A549 (cell line): Measurements from ENCODE around the gene KLHL3. TPM values are rescaled to one million over a fixed set of nuclear protein-coding genes. Genes with fewer than 3 reads are reported as not detected.

Experiments used
- ATAC-seq, 2 experiments: fragments of 200-7000 bp in 1 of 2; fragments of >200 bp in 1 of 2; cut with Nextera tagmentation in 1 of 2; cut with Tn5 transposase in 1 of 2; 3 replicates each; pipeline versions ENCODE4 v1.8.0 to v1.9.1; 2018 to 2020; ENCODE audit warnings: mild to moderate bottlenecking in 1 of 2, moderate library complexity in 1 of 2
- CTCF ChIA-PET: fragments of 300-600 bp; sonication (Branson Sonifier 250); formaldehyde crosslinking; extraction: SDS; loops from one replicate; lab custom pipeline; 2021; ENCODE audit warnings: antibody characterized with exemption, inconsistent platforms; lab: Yijun Ruan, JAX
- POLR2A ChIA-PET: fragments of 350-600 bp; formaldehyde crosslinking; extraction: SDS; loops from one replicate; lab custom pipeline; 2021; ENCODE audit warnings: antibody characterized with exemption, inconsistent platforms; lab: Yijun Ruan, JAX
- DNase-seq, 2 experiments: peaks; one replicate each; pipeline versions ENCODE4 v3.0.0 to v3.0.0-alpha.2; 2011 to 2016; ENCODE audit warnings: low read depth in 1 of 2, low spot score in 1 of 2
- FAIRE-seq: peaks from 2 replicates; lab custom pipeline; 2011; peaks lifted over from hg19 to GRCh38; lab: Jason Lieb, UNC
- H3K27ac ChIP-seq, 2 experiments: fragments of >200 bp; sonication (Bioruptor Twin); formaldehyde crosslinking; 3 replicates each; pipeline ENCODE4 v1.5.1; 2016 to 2017
- H3K4me1 ChIP-seq: fragments of >200 bp; sonication (Bioruptor Twin); formaldehyde crosslinking; 3 replicates; pipeline ENCODE4 v1.6.1; 2016
- H3K4me2 ChIP-seq: fragments of >200 bp; sonication (Bioruptor Twin); formaldehyde crosslinking; 3 replicates; pipeline ENCODE4 v1.6.1; 2016
- H3K4me3 ChIP-seq: fragments of >200 bp; sonication (Bioruptor Twin); formaldehyde crosslinking; 3 replicates; pipeline ENCODE4 v1.5.1; 2016
- H3K9me3 ChIP-seq: fragments of >200 bp; sonication (Bioruptor Twin); formaldehyde crosslinking; 3 replicates; pipeline ENCODE4 v1.6.1; 2016
- CBX2 ChIP-seq: fragments of 200-600 bp; sonication (generic); IDR thresholded peaks from 2 replicates; pipeline ENCODE4 v1.6.1; 2016; ENCODE audit warnings: low read depth, mild to moderate bottlenecking, borderline replicate concordance
- CBX8 ChIP-seq: fragments of 200-600 bp; sonication (generic); IDR thresholded peaks from 2 replicates; pipeline ENCODE4 v1.6.1; 2016
- CHD2 ChIP-seq: fragments of 150-350 bp; IDR thresholded peaks from 2 replicates; pipeline ENCODE4 v1.6.1; 2014; ENCODE audit warnings: low read length; ENCODE audit not compliant: partially characterized antibody
- CHD4 ChIP-seq: fragments of 200-600 bp; sonication (generic); IDR thresholded peaks from 2 replicates; pipeline ENCODE4 v1.6.1; 2016; ENCODE audit warnings: antibody characterized with exemption, mild to moderate bottlenecking, borderline replicate concordance
- EHMT2 ChIP-seq: fragments of 200-600 bp; sonication (generic); IDR thresholded peaks from 2 replicates; pipeline ENCODE4 v1.6.1; 2016; ENCODE audit warnings: antibody characterized with exemption, low read depth, mild to moderate bottlenecking, moderate library complexity
- ESRRA ChIP-seq: fragments of 150-350 bp; IDR thresholded peaks from 2 replicates; pipeline ENCODE4 v1.6.1; 2014; ENCODE audit warnings: mild to moderate bottlenecking, low read length, borderline replicate concordance
- FOXS1 ChIP-seq: fragments of 250-450 bp; sonication (Bioruptor Pico); IDR thresholded peaks from 2 replicates; pipeline ENCODE4 v1.5.0; 2020; ENCODE audit warnings: mild to moderate bottlenecking, moderate library complexity
- GATA3 ChIP-seq: IDR thresholded peaks from 2 replicates; pipeline ENCODE4 v1.6.1; 2012; ENCODE audit warnings: borderline replicate concordance
- HDAC2 ChIP-seq: fragments of 200-600 bp; sonication (generic); IDR thresholded peaks from 2 replicates; pipeline ENCODE4 v1.6.1; 2016
- KDM5A ChIP-seq: fragments of 200-600 bp; sonication (generic); IDR thresholded peaks from 2 replicates; pipeline ENCODE4 v1.6.1; 2016; ENCODE audit warnings: antibody characterized with exemption, mild to moderate bottlenecking
- NR3C1 ChIP-seq: fragments of >200 bp; sonication (Bioruptor Twin); formaldehyde crosslinking; IDR thresholded peaks from 3 replicates; pipeline ENCODE4 v1.6.1; 2017
- POLR2A ChIP-seq: IDR thresholded peaks from 2 replicates; pipeline ENCODE4 v1.6.1; 2012; ENCODE audit warnings: mild to moderate bottlenecking, low read length
- RAD21 ChIP-seq, 2 experiments: fragments of >200 bp in 1 of 2; sonication (Bioruptor Twin) in 1 of 2; formaldehyde crosslinking in 1 of 2; IDR thresholded peaks in 1 of 2; conservative IDR thresholded peaks in 1 of 2; 2 replicates in 1 of 2; 3 replicates in 1 of 2; pipeline ENCODE4 v1.6.1; 2012 to 2018; ENCODE audit warnings: inconsistent platforms in 1 of 2
- RCOR1 ChIP-seq: fragments of 150-350 bp; IDR thresholded peaks from 2 replicates; pipeline ENCODE4 v1.6.1; 2014; ENCODE audit warnings: antibody characterized with exemption, low read length, low read depth
- RNF2 ChIP-seq: fragments of 200-600 bp; sonication (generic); IDR thresholded peaks from 2 replicates; pipeline ENCODE4 v1.6.1; 2016; ENCODE audit warnings: low read depth, mild to moderate bottlenecking, antibody characterized with exemption, moderate library complexity, borderline replicate concordance
- TFCP2L1 ChIP-seq: fragments of 250-450 bp; sonication (Bioruptor Pico); IDR thresholded peaks from 2 replicates; pipeline ENCODE4 v1.5.0; 2021; ENCODE audit warnings: mild to moderate bottlenecking
- ZFP36 ChIP-seq: fragments of 450-650 bp; IDR thresholded peaks from 2 replicates; pipeline ENCODE4 v1.6.1; 2014; ENCODE audit warnings: borderline replicate concordance; ENCODE audit not compliant: partially characterized antibody
- ZSCAN20 ChIP-seq: fragments of 250-450 bp; sonication (Bioruptor Pico); IDR thresholded peaks from 2 replicates; pipeline ENCODE4 v1.8.0; 2022; ENCODE audit warnings: mild to moderate bottlenecking, moderate library complexity
- WGBS: methylation state at CpG from one replicate; pipeline ENCODE4 v1.1.6; 2017; ENCODE audit errors: missing lambda C conversion rate; 5-methylcytosine and 5-hydroxymethylcytosine counted together
- polyA plus RNA-seq, 4 experiments: library from polyadenylated mRNA; depleted of rRNA in 3 of 4; stranded (reverse); fragments of >200 nt; fragmentation: RNase III in 1 of 4; extraction: RNeasy Plus Mini Kit Qiagen cat#74134 plus additional on column Dnase treatment in 1 of 4; gene quantifications; 2 replicates in 3 of 4; 3 replicates in 1 of 4; pipeline ENCODE4 v1.2.3, GENCODE V29; 2011 to 2017
- TF ChIP-seq, protein P1 (sequence below): fragments of 150-350 bp; IDR thresholded peaks from 2 replicates; pipeline ENCODE4 v1.6.1; 2014; ENCODE audit warnings: low read depth, mild to moderate bottlenecking, low read length
- TF ChIP-seq, protein P2 (sequence below): fragments of >200 bp; sonication (Bioruptor Twin); formaldehyde crosslinking; IDR thresholded peaks from 2 replicates; pipeline ENCODE4 v1.6.1; 2016
- TF ChIP-seq, protein P3 (sequence below): fragments of 250-450 bp; sonication (Bioruptor Pico); IDR thresholded peaks from 2 replicates; pipeline ENCODE4 v1.5.0; 2021; ENCODE audit warnings: mild to moderate bottlenecking, moderate library complexity, borderline replicate concordance
- TF ChIP-seq, protein P4 (sequence below): fragments of 250-450 bp; sonication (Bioruptor Pico); IDR thresholded peaks from 2 replicates; pipeline ENCODE4 v1.5.0; 2020; ENCODE audit warnings: low read depth, mild to moderate bottlenecking, moderate library complexity
- TF ChIP-seq, protein P5 (sequence below): fragments of 450-650 bp; IDR thresholded peaks from 2 replicates; pipeline ENCODE4 v1.6.1; 2014; ENCODE audit warnings: antibody characterized with exemption
- TF ChIP-seq, protein P6 (sequence below): IDR thresholded peaks from 2 replicates; pipeline ENCODE4 v1.6.1; 2012; ENCODE audit warnings: low read depth, borderline replicate concordance

The KLHL3 gene
- polyA plus RNA-seq, 2 of the 4 experiments (the other 2 are of a cell fraction): 0.35 to 1.1 TPM

DNA sequence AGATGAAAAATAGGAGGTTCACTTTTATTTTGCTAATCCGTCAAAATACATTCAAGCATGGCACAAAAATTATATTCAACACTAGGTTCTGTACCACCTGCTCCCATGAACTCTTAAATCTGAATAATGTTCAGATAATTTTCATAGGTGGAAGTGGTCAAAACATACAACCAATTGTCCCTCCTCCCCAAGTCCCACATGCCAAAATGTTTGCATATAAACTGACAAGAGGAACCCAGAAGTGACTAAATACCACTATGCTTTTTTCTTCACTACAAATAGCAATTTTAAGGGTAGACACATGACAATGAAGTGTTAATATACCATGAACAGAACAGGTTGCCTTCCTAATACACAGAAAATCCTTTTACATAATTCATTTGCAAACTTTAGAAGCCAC lies 14.5 kb upstream of the KLHL3 start:
- Histone ChIP-seq H3K4me1 (peaks cover 24% of the 10 kb centered on the region), H3K27ac (no peak overlapping the region), H3K4me2 (peak overlapping the region; percentile 89), H3K9me3 (no peaks in the 10 kb centered on the region), H3K4me3 (no peak overlapping the region)
- FAIRE-seq (no peak), DNase-seq (no peak), ATAC-seq (no peak)
- POLR2A ChIA-PET: no interaction called here
- no peak for TF ChIP-seq CBX8
- no peak for TF ChIP-seq RNF2
- TF ChIP-seq TFCP2L1: no peak
- TF ChIP-seq CHD4: no peak
- no peak for TF ChIP-seq ESRRA
- TF ChIP-seq FOXS1 (CRISPR knock-in tag): no peak
- TF ChIP-seq CBX2: no peak
- TF ChIP-seq RCOR1: no peak
- TF ChIP-seq ZFP36: no peak
- TF ChIP-seq NR3C1: no peak
- no peak for TF ChIP-seq GATA3
- no peak for TF ChIP-seq CHD2
- TF ChIP-seq, protein P1, sequence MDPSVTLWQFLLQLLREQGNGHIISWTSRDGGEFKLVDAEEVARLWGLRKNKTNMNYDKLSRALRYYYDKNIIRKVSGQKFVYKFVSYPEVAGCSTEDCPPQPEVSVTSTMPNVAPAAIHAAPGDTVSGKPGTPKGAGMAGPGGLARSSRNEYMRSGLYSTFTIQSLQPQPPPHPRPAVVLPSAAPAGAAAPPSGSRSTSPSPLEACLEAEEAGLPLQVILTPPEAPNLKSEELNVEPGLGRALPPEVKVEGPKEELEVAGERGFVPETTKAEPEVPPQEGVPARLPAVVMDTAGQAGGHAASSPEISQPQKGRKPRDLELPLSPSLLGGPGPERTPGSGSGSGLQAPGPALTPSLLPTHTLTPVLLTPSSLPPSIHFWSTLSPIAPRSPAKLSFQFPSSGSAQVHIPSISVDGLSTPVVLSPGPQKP: no peak
- TF ChIP-seq, protein P2, sequence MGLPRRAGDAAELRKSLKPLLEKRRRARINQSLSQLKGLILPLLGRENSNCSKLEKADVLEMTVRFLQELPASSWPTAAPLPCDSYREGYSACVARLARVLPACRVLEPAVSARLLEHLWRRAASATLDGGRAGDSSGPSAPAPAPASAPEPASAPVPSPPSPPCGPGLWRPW: no peak
- no peak for TF ChIP-seq ZSCAN20 (CRISPR knock-in tag)
- no peak for TF ChIP-seq HDAC2
- no peak for TF ChIP-seq EHMT2
- TF ChIP-seq, protein P3, sequence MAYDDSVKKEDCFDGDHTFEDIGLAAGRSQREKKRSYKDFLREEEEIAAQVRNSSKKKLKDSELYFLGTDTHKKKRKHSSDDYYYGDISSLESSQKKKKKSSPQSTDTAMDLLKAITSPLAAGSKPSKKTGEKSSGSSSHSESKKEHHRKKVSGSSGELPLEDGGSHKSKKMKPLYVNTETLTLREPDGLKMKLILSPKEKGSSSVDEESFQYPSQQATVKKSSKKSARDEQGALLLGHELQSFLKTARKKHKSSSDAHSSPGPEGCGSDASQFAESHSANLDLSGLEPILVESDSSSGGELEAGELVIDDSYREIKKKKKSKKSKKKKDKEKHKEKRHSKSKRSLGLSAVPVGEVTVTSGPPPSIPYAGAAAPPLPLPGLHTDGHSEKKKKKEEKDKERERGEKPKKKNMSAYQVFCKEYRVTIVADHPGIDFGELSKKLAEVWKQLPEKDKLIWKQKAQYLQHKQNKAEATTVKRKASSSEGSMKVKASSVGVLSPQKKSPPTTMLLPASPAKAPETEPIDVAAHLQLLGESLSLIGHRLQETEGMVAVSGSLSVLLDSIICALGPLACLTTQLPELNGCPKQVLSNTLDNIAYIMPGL (CRISPR knock-in tag): no peak
- TF ChIP-seq KDM5A: no peak
- TF ChIP-seq RAD21 (conservative IDR thresholded peaks at IDR 0.05 in 1 of 2, IDR thresholded peaks at IDR 0.05 in 1 of 2): no peak
- CTCF ChIA-PET: interaction anchor here (1.4 to 2.0 kb wide), 4 partner anchors 69 to 319 kb away, joined by 3 to 8 read pairs (median 6); no protein-coding TSS in a partner anchor
- WGBS: 96% methylated on average over 1 of the region's 1 CpG

DNA sequence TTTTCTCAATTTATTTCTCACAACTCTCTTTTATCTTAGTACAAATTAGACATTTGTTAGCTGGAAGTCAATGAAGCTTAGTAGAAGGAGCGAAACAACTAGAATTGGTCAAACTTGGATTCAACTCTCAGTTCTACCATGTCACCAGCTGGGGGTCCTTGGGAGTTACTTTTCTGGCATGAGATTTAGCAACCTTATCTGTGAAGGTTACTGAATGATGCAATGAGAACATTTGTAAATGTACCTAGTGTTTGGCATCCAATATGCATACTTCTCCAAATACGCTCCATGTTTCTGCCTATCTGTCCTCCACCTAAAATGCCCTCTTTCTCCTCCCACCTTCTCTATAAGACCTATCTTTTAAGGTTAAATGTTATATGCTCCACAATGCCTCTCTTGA lies 12.0 kb upstream of the KLHL3 start:
- H3K27ac ChIP-seq: no peak overlapping the region
- no peak for ATAC-seq
- no peak for DNase-seq
- WGBS: 88% methylated on average over 2 of the region's 2 CpGs
- CTCF ChIA-PET: interaction anchor here (1.6 to 2.9 kb wide), 3 partner anchors 31 to 118 kb away, joined by 5 to 16 read pairs (median 15); no protein-coding TSS in a partner anchor
- TF ChIP-seq TFCP2L1 (no peak), FOXS1 (CRISPR knock-in tag) (no peak), POLR2A (no peak)
- TF ChIP-seq, protein P4, sequence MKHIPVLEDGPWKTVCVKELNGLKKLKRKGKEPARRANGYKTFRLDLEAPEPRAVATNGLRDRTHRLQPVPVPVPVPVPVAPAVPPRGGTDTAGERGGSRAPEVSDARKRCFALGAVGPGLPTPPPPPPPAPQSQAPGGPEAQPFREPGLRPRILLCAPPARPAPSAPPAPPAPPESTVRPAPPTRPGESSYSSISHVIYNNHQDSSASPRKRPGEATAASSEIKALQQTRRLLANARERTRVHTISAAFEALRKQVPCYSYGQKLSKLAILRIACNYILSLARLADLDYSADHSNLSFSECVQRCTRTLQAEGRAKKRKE (CRISPR knock-in tag): no peak
- TF ChIP-seq, protein P5, sequence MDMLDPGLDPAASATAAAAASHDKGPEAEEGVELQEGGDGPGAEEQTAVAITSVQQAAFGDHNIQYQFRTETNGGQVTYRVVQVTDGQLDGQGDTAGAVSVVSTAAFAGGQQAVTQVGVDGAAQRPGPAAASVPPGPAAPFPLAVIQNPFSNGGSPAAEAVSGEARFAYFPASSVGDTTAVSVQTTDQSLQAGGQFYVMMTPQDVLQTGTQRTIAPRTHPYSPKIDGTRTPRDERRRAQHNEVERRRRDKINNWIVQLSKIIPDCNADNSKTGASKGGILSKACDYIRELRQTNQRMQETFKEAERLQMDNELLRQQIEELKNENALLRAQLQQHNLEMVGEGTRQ: no peak
- TF ChIP-seq, protein P6, sequence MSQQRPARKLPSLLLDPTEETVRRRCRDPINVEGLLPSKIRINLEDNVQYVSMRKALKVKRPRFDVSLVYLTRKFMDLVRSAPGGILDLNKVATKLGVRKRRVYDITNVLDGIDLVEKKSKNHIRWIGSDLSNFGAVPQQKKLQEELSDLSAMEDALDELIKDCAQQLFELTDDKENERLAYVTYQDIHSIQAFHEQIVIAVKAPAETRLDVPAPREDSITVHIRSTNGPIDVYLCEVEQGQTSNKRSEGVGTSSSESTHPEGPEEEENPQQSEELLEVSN: no peak
- TF ChIP-seq, all 56 proteins: peak for 0
- POLR2A ChIA-PET: no interaction called here
- Histone ChIP-seq H3K4me1 (peaks cover 19% of the 10 kb centered on the region), H3K4me3 (no peak overlapping the region), H3K9me3 (no peaks in the 10 kb centered on the region), H3K4me2 (no peak overlapping the region)
- FAIRE-seq: no peak
